Hepatocyte (in vitro differentiated cells): ENCODE measurements around the gene TOP2A. TPM values are rescaled to one million over a fixed set of nuclear protein-coding genes. Genes with fewer than 3 reads are reported as not detected.
A peak's percentile ranks its signal among the peaks of the same experiment; 100 is the strongest.
"Not testable (repeated sequence)": the region's sequence is repeated elsewhere in the genome, so short reads cannot be mapped to it uniquely, and the experiment has no call there.

Experiments
- DNase-seq: peaks from one replicate; pipeline ENCODE4 v3.0.0-alpha.2; 2016; ENCODE audit warnings: low spot score
- H2AFZ ChIP-seq: fragments of 200-600 bp; sonication (generic); 2 replicates; pipeline ENCODE4 v1.6.0; 2016; ENCODE audit warnings: antibody characterized with exemption, mild to moderate bottlenecking
- H3K27ac ChIP-seq: fragments of 200-600 bp; sonication (generic); 2 replicates; pipeline ENCODE4 v1.5.1; 2016; ENCODE audit warnings: mild to moderate bottlenecking
- H3K27me3 ChIP-seq: fragments of 200-600 bp; sonication (generic); 2 replicates; pipeline ENCODE4 v1.6.1; 2016
- H3K36me3 ChIP-seq: fragments of 200-600 bp; sonication (generic); replicated peaks from 2 replicates; pipeline ENCODE4 v1.5.1; 2016; ENCODE audit warnings: low read depth; ENCODE audit not compliant: insufficient read depth
- H3K4me1 ChIP-seq: fragments of 200-600 bp; sonication (generic); 2 replicates; pipeline ENCODE4 v1.5.1; 2016; ENCODE audit warnings: mild to moderate bottlenecking, moderate library complexity; ENCODE audit not compliant: insufficient read depth
- H3K4me2 ChIP-seq: fragments of 200-600 bp; sonication (generic); 2 replicates; pipeline ENCODE4 v1.6.0; 2016
- H3K4me3 ChIP-seq: fragments of 200-600 bp; sonication (generic); 2 replicates; pipeline ENCODE4 v1.5.1; 2016; ENCODE audit warnings: mild to moderate bottlenecking
- H3K79me2 ChIP-seq: fragments of 200-600 bp; sonication (generic); 2 replicates; pipeline ENCODE4 v1.6.0; 2017; ENCODE audit warnings: mild to moderate bottlenecking
- H3K9me2 ChIP-seq: fragments of 200-600 bp; sonication (generic); replicated peaks from 2 replicates; pipeline ENCODE4 v1.6.0; 2017; ENCODE audit warnings: mild to moderate bottlenecking; ENCODE audit not compliant: insufficient read depth
- H3K9me3 ChIP-seq: fragments of 200-600 bp; sonication (generic); 2 replicates; pipeline ENCODE4 v1.5.1; 2016; ENCODE audit warnings: low read depth, mild to moderate bottlenecking
- H4K20me1 ChIP-seq: fragments of 200-600 bp; sonication (generic); 2 replicates; pipeline ENCODE4 v1.6.0; 2016; ENCODE audit warnings: mild to moderate bottlenecking; ENCODE audit not compliant: insufficient read depth, poor library complexity, severe bottlenecking
- CTCF ChIP-seq: fragments of 200-600 bp; sonication (generic); IDR thresholded peaks from 2 replicates; pipeline ENCODE4 v1.5.1; 2016; ENCODE audit warnings: antibody characterized with exemption, mild to moderate bottlenecking; ENCODE audit not compliant: poor library complexity
- EZH2 ChIP-seq: fragments of 200-600 bp; sonication (generic); IDR thresholded peaks from 2 replicates; pipeline ENCODE4 v1.6.1; 2016; ENCODE audit warnings: antibody characterized with exemption, mild to moderate bottlenecking, borderline replicate concordance
- EZH2phosphoT487 ChIP-seq: fragments of 200-600 bp; sonication (generic); IDR thresholded peaks from one replicate; pipeline ENCODE4 v1.6.1; 2018; ENCODE audit warnings: antibody characterized with exemption, mild to moderate bottlenecking, low read depth, moderate library complexity; ENCODE audit not compliant: unreplicated experiment, severe bottlenecking
- WGBS: methylation state at CpG from one replicate; pipeline ENCODE4 v1.1.6; 2016; ENCODE audit warnings: low lambda C conversion rate; ENCODE audit errors: missing lambda C conversion rate; 5-methylcytosine and 5-hydroxymethylcytosine counted together
- polyA plus RNA-seq: library from polyadenylated mRNA; unstranded; fragments of >200 nt; fragmentation: Nextera tagmentation; extraction: Ambion mirVana; gene quantifications from 2 replicates; pipeline ENCODE4 v1.2.1, GENCODE V29; 2016
- total RNA-seq: library from RNA; depleted of rRNA; stranded (reverse); fragments of >200 nt; gene quantifications from 2 replicates; pipeline ENCODE4 v1.2.3, GENCODE V29; 2014

TOP2A gene
- total and polyA plus RNA-seq, 2 experiments from 2014 or later = 21.3 to 37.4 TPM

GRCh38 chr17:40417258-40417608 lies 463 bp downstream of the TOP2A start:
- TF ChIP-seq EZH2 (no peak), CTCF (no peak), EZH2phosphoT487 (no peak)
- Histone ChIP-seq H2AFZ (peak overlapping the region; percentile 39), H3K4me2 (peak overlapping the region; percentile 78)

GRCh38 chr17:40416671-40417070 lies 1.0 kb downstream of the TOP2A start:
- Histone ChIP-seq H3K79me2 (peaks cover 23% of the 10 kb centered on the region), H2AFZ (no peak overlapping the region), H3K36me3 (no peaks in the 10 kb centered on the region), H3K27me3 (no peaks in the 10 kb centered on the region), H3K27ac (no peak overlapping the region), H3K9me3 (no peaks in the 10 kb centered on the region), H3K4me2 (peak overlapping the region; percentile 78), H3K4me1 (no peaks in the 10 kb centered on the region), H4K20me1 (no peaks in the 10 kb centered on the region), H3K9me2 (no peaks in the 10 kb centered on the region), H3K4me3 (no peak overlapping the region)
- DNase-seq = no peak
- no peak for TF ChIP-seq EZH2
- TF ChIP-seq CTCF = no peak
- TF ChIP-seq EZH2phosphoT487 = no peak
- 32% methylated on average over 3 of the region's 3 CpGs for WGBS

More at GRCh38 chr17:40417258-40417608, 463 bp downstream of the TOP2A start:
- H3K4me3 ChIP-seq = peak overlapping the region; percentile 38
- WGBS = under 1% methylated on average over 21 of the region's 21 CpGs
- H3K9me2 ChIP-seq = no peaks in the 10 kb centered on the region
- H3K9me3 ChIP-seq = no peaks in the 10 kb centered on the region
- H3K4me1 ChIP-seq = no peaks in the 10 kb centered on the region
- H3K36me3 ChIP-seq = no peaks in the 10 kb centered on the region
- H3K27me3 ChIP-seq = no peaks in the 10 kb centered on the region
- H3K27ac ChIP-seq = no peak overlapping the region
- H4K20me1 ChIP-seq = no peaks in the 10 kb centered on the region
- peak; percentile 38 for DNase-seq
- peaks cover 23% of the 10 kb centered on the region for H3K79me2 ChIP-seq

- Histone ChIP-seq H3K4me3 (no peak overlapping the region), H2AFZ (no peak overlapping the region), H4K20me1 (no peaks in the 10 kb centered on the region), H3K79me2 (peaks cover 23% of the 10 kb centered on the region), H3K4me2 (peak overlapping the region; percentile 78), H3K36me3 (no peaks in the 10 kb centered on the region), H3K9me2 (no peaks in the 10 kb centered on the region), H3K4me1 (no peaks in the 10 kb centered on the region), H3K27me3 (no peaks in the 10 kb centered on the region), H3K27ac (no peak overlapping the region), H3K9me3 (no peaks in the 10 kb centered on the region)
- peak; percentile 48 for DNase-seq
- TF ChIP-seq CTCF (peak; percentile 62), EZH2 (no peak)
- 59% methylated on average over 3 of the region's 3 CpGs for WGBS
These were observed 2.3 kb downstream of the TOP2A start for GRCh38 chr17:40415390-40415789.

GRCh38 chr17:40414312-40414711 lies 3.4 kb downstream of the TOP2A start:
- H3K9me2 ChIP-seq, H3K9me3 ChIP-seq, H3K27me3 ChIP-seq, H4K20me1 ChIP-seq, H3K4me2 ChIP-seq, H3K4me3 ChIP-seq, H3K36me3 ChIP-seq, H2AFZ ChIP-seq, H3K4me1 ChIP-seq, H3K27ac ChIP-seq, DNase-seq: not testable (repeated sequence)
- WGBS = 94% methylated on average over 4 of the region's 4 CpGs
- peaks cover 23% of the 10 kb centered on the region for H3K79me2 ChIP-seq
